Fibroblast of skin of abdomen (primary cell): ENCODE measurements around the gene DOP1B.
"Not testable (repeated sequence)": the region's sequence is repeated elsewhere in the genome, so short reads cannot be mapped to it uniquely, and the experiment has no call there.

Source experiments
- DNase-seq: peaks from one replicate; pipeline ENCODE4 v3.0.0-alpha.2; 2013

DOP1B gene

DNA sequence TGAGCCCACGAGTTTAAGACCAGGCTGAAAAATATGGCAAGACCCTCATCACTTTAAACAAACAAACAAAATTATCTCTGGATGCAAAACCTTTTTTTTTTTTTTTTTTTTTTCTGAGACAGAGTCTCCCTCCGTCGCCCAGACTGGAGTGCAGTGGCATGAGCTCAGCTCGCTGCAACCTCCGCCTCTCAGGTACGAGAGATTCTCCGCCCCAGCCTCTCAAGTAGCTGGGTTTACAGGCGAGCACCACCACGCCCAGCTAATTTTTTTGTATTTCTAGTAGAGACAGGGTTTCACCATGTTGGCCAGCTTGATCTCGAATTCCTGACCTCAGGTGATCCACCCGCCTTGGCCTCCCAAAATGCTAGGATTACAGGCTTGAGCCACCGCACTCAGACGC, 16.8 kb upstream of the DOP1B start:
- DNase-seq, result not testable (repeated sequence)

DNA sequence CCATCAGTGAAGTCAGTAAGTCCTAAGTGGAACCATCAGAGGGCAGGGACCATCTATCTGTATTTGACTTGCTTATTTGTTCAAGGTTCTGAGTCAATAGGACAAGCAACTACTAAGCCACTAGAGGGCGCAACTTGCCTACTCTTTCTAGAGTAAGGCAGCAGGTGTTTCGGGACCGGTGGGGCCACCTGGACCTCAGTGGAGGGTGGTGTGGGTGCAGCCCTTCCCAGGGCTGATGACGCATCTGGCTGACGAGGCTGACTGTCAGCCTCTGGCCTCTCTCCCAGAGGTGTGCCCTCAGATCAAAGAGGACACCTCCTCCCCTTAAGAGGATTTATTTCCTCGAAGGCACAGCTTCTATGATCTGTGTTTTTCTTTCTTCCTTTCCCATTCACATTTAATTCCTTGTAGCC, 15.1 kb upstream of the DOP1B start:
- peak; percentile 74 for DNase-seq

DNA sequence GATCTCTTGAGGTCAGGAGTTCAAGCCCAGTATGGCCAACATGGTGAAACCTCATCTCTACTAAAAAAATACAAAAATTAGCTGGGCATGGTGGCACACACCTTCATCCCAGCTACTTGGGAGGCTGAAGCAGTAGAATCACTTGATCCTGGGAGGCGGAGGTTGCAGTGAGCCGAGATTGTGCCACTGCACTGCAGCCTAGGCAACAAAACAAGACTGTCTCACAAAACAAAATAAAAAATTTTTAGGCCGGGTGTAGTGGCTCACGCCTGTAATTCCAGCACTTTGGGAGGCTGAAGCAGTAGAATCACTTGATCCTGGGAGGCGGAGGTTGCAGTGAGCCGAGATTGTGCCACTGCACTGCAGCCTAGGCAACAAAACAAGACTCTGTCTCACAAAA, 12.4 kb upstream of the DOP1B start:
- DNase-seq, result not testable (repeated sequence)

DNA sequence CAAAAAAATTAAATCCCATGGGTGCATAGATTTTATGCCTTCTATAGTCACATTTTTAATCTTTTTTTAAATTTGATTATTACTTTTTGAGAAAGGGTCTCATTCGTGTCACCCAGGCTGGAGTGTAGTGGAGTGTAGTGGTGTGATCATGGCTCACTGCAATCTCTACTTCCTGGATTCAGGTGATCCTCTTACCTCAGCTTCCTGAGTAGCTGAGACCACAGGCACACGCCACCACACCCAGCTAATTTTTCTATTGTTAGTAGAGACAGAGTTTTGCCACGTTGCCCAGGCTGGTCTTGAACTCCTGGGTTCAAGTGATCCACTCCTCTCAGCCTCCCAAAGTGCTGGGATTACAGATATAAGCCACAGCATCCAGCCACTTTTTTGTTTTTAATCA, 11.4 kb upstream of the DOP1B start:
- DNase-seq, result no peak

DNA sequence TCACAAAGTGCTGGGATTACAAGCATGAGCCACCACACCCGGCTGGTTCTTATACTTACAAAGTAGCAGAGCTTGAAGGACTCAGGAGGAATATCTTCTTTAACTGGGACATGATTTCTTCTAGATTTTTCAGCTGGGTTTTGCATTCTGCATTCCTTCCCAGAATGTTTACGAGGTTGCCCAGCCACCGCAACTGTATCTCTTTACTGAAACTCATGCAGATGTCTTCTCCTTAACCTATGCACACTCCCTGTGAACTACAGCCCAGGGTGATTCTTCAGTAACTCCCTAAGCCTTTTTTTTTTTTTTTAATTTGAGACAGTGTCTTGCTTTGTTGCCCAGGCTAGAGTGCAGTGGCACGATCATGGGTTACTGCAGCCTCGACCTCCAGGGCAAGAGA, 8.7 kb upstream of the DOP1B start:
- no peak for DNase-seq

DNA sequence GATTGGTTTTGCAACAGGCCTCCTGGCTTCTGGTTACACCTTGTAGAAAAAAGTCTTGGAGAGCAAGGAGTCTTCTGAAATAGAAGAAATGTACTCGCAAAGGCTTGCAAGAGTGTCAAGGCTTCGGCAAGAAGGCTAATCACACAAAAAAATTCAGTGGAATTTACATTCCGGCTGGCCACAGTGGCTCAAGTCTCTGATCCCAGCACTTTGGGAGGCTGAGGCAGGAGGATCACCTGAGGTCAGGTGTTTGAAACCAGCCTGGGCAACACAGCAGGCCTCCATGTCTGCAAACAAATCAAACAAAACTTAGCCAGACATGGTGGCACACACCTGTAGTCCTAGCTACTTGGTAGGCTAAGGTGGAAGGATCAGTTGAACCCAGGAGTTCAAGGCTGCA, 7.7 kb upstream of the DOP1B start:
- no peak for DNase-seq

DNA sequence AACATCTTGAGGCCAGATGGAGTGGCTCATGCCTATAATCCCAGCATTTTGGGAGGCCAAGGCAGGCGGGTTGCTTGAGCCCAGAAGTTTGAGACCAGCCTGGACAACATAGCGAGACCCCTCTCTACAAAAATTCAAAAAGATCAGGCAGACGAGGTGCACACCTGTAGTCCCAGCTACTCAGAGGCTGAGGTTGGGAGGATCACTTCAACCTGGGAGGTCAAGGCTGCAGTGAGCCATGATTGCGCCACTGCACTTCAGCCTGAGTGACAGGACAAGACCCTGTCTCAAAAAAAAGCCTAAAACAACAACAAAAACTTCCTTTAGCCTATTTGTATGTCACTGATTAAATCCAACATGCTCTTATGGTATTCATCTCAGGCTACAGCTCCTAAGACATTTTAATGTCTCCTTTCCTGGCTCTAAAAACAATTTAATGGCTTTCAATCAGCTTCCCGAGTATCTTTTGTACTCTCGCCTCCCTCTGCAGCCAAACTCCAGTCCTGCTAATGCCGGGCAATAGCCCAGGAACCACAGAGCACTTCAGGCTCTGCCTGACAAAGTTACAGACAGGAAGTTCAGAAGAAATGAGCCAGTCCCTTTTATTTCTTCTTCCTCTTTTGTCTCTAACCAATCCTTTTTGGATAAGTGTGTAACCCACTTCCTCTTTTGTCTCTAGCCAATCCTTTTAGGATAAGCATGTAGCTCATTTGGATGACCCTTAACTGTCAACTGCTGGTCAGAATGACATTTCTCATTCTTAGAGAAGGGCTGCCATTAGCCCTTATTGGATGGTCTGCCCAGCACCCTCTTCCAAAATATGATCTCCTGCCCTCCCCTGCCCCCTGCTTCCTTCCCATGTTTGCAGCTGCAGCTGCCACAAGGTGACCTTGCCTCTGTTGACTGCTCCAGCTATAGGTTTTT, 6.6 kb upstream of the DOP1B start:
- DNase-seq, result peak; percentile 64

DNA sequence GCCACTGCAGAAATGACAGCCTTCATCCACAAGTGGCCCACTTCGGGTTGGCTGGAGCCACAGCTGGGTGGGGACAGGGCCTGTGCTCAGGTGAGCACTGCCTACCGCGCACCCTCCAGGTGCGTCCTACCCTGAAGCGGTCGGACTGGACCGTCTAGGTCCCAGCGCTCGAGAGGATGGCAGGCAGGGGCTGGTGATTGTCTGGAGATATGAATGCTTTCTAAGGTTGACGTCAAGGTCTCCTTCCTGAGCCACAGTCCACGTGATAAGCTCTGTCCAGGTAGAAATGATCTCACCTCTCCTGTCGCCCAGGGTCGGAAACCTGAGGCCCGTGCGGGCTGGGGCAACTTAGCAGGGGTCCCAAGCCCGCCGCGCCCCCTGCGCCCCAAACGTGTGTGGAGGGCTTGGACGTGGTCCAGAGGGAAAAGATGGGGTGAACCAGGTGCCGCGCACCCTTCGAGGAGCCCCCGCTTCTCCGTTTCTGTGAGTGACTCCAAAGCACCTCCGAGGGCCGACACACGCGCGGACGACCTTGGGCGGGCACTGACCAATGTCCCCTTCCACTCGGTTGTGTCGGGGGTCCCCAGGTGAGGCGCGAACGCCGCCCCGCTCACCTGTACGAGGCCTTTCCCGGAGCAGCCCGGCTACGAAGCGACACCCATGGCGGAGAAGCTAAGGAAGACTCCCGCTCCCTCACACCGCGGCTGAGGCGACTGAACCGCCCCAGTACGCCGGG, 853 bp upstream of the DOP1B start:
- DNase-seq, result no peak

DNA sequence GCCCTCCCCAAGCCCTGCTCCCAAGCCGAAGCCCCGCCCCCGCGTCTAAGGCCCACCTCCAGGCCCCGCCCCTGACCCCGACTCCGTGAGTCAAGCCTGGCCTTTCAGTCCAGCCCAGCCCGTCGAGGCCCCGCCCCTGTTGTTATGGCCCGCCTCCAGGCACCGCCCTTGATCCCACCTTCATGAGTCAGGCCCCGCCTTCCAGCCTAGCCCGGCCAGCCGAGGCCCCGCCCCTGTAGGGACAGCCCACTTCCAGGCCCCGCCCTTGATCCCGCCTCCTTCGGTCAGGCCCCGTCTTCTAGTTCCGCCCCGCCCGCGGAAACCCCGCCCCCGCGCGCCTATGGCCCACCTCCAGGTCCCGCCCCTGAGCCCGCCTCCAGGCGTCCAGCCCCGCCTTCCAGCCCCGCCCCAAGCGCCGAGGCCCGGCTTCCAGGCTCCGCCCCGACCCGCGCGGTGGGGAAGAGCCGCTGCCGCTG, 247 bp upstream of the DOP1B start:
- peak; percentile 98 for DNase-seq

DNA sequence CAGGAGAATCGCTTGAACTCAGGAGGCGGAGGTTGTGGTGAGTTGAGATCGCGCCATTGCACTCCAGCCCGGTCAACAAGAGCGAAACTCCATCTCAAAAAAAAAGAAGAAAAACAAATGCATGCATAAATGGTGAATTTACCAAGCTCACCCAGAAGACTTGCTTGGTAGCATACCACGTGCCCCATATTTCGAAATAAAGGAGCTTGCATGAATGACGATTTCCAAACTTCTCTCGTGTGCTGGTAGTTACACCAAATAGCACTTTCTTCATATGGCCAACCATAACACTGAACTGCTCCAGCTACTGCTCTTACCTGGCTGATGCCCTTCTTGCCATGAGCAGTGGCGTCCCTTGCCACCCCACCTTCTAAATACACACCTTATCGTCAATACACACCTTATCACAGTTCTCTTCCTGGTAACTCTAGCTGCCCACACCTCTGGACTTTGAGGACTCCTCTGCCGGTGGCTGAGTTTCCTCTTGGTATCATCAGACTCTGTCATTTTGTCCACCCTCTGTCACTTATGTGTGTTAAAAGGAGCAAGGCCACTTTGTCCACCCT, 2.8 kb downstream of the DOP1B start:
- DNase-seq, result no peak

DNA sequence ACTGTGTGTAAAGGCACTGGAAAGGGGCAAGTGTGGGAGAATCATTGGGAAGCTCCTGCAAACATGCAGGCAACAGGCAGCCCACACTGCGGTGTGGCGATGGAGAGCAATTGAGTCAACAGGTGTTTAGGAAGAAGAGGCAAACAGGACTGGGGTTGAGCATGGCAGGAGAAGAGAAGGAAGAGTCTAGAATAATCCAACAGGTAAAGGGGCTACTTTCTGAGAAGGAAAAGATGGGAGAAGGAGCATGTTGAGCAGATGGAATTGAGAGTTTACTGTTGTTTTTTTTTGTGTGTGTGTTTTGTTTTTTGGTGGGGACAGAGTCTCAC, 4.2 kb downstream of the DOP1B start:
- no peak for DNase-seq

DNA sequence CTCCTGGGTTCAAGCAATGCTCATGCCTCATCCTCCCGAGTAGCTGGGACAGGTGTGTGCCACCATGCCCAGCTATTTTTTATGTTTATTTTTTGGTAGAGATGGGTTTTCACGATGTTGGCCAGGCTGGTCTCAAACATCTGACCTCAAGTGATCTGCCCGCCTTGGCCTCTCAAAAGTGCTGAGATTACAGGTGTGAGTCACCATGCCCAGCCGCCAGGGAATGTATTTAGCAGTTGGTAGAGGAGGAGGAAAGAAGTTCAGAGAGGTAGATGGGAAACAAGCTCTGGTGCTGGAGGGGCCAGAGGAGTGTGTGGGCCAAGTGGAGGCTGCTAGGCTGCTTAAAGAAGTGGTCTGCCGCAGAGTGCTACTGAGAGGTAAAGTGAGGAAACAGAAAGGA, 6.0 kb downstream of the DOP1B start:
- no peak for DNase-seq

DNA sequence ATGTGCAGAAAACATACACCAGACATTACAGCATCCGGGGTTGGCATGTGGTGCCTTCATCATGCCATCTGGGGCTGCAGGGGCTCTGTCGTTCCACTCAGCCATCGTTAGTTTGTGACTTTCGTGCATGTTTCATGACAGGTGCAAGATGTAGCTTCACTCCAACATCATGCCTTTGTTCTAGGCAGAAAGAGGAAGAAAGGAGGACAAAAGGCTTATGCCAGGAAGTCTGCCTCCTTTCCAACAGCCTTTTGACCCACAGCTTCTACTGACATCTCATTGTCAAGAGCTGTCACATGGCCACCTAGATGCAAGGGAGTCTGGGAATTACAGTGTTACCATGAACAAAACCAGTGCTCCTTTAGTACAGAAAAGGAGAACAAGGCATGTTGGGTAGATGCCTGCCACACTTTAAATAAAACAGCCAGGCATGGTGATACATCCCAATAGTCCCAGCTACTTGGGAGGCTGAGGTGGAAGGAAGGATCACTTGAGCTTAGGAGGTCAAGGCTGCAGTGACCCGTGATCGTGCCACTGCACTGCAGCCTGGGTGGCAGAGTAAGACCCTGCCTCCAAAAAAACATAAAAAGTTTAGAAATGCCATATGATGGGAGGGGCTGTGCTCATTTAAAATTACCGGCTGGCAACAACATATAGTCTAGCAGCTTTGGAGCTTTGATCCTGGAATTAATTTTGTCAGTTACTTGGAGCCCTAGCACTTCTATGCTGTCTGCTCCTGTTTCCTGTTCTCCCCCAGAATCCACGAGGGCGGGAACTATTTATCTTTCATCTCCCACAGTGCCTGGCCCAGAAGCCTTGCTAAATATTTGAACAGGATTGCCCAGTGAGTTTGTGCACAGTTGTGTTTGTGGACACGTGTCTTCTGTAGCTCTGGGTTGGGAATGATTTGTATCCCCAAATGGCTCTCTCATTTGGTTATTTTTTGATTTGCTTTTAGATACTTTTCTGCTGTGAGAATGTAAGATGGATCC, 7.4 kb downstream of the DOP1B start:
- DNase-seq, result no peak

DNA sequence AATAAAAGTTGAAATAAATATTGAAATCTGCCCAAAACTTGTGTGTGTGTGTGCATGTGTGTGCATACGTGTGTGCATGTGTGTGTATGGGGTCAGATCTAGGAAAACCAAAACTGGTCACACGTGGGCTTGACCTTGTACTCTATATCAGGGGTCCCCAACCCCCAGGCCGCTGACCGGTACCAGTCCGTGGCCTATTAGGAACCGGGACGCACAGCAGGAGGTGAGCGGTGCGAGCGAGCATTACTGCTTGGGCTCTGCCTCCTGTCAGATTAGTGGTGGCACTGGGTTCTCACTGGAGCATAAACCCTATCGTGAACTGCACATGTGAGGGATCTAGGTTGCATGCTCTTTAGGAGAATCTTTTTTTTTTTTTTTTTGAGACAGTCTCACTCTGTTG, 8.7 kb downstream of the DOP1B start:
- DNase-seq, result no peak

DNA sequence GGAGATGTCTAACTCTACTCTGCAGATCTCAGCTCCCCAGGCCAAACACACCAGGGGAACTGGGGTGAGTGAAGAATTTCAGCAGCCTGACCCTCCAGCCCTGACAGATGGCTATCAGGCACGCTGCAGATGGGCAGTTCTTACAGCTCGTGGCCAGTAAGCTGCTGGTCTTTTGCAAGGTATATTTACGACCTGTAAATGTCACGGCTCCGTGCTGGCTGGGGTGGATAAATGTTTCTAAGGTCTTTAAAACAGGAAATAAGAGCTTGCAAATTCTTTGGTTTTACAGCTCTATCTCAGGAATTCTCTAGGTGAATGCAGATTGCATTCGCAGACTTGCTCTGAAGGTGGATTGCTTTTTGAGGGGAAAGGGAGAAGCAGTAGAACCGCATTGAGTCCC, 10.1 kb downstream of the DOP1B start:
- DNase-seq, result no peak

DNA sequence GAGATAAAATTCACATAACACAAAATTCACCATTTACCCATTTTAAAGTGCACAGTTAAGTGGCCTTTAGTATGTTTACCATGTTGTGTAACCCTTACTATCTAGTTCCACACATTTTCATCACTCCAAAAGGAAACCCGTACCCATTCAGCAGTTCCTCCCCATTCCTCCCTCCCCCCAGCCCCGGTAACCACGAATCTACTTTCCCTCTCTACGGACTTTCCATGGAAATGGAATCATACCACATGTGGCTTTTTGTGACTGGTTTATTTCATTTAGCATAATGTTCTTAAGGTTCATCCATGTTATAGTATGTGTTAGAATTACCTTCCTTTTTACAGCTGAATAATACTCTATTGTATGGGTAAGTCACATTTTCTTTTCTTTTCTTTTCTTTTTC, 10.9 kb downstream of the DOP1B start:
- DNase-seq, result no peak

DNA sequence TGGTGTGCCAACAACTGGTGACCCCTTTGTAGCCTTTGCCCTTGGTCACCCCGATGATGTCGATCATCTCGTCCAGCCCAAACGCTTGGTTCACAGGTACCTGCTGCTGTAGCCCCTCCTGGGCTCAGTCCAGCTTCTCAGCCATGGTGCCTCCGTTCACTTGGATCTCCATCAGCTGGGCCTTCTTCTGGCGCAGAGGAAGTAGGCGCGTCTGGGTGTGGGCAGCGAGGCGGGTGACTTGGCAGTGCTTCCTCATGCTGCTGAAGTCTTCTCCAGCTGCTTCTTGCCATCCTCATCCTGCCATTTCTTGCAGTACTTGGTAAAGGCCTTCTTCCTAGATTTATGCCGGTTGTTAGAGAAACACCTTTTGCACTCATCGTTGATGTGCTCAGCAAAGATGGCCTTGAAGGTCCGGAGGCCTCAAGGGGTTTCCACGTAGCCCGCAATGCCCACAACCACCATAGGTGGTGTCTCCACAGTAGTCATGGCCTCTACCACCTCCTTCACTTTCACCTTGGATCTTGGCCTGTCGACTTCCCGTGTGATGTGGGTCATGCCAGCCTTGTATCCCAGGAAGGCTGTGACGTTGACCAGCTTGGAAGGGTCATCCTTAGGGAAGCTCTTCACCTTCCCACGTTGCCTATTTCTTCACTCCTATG, 13.0 kb downstream of the DOP1B start:
- DNase-seq, result no peak

DNA sequence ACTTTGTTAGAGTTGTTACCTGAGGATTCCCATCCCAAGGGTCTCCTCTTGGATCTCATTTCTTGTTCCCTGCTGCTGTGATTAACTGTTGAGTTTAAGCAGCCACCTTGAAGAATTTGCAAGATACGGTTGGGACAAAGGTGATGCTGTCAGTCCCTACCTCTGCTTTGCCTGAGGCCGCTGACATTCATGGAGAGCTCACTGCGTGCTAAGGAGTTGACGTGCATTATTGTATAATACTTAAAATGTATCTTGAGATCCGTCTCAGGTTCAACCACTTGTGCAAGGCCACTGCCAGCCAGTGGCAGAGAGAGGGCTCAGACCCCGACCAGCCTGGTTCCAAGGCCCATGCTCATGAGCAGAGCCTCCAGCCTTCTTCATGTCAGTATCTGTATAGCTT, 14.2 kb downstream of the DOP1B start:
- DNase-seq, result no peak

DNA sequence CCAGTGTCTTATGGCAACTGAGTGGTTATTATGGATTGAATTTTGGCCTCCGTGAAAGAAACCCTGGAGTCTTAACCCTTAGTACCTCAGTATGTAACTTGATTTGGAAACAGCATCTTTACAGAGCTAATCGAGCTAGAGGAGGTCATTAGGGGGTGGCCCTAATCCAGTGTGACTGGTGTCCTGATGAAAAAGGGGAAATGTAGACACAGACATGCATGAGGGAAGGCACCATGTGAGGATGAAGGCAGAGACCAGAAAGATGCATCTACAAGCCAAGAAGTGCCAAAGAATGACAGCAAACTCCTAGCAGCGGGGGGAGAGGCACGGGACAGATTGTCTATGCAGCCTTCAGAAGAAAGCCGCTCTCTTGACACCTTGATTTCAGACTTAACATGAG, 14.7 kb downstream of the DOP1B start:
- no peak for DNase-seq

DNA sequence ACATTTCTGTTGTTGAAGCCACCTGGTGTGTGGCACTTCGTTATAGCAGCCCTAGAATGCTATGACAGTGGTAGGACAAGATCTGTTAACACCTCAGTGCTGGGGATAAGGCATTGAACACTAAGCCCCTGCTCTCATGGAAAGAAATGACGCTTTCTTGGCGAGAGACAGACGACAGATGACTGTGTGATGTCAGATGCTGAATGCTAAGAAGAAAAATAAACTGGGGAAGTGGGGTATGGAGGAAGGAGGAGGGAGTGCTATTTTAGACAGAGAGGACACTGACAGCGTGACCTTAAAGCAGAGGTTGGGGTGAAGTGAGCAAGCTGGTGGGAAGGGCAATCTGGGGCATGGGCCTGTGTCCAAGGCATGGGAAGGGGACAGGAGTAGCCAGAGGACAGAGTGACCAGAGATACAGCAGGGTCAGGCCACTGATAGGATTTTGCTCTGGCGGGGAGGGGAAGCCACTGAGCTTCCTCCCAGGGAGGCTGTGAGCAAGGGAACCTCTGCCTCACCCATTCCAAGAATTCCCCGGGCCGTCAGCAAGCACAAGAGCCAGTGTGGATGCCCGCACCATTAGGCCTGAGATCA, 15.2 kb downstream of the DOP1B start:
- DNase-seq, result no peak

DNA sequence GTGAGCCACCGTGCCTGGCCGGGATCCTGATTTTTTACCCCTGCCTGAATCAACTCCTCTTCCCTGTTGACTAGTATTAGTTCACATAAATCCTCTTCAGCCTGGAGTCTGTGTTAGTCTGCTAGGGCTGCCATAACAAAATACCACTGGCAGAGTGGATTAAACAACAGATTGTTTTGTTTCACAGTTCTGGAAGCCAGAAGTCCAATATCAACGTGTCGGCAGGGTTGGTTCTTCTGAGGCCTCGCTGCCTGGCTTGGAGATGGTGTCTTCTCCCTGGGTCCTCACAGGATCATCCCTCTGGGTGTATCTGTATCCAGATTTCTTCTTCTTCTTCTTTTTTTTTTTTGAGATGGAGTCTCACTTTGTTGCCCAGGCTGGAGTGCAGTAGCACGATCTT, 18.2 kb downstream of the DOP1B start:
- no peak for DNase-seq
